Natural killer cell treated with Interleukin-12 subunit alpha and Interleukin-12 subunit beta and Interleukin-15 and Interleukin-18, amount 100 ng/mL, for 72 hours (primary cell): ENCODE results near the gene P2RX4. TPM values are rescaled to one million over a fixed set of nuclear protein-coding genes. Genes with fewer than 3 reads are reported as not detected.

Experiments used
- ATAC-seq, 2 donors: fragments of 150-1000 bp; cut with Tn5 transposase in 1 of 2; sonication (Bioruptor Pico), chemical (Tn5 transposase) in 1 of 2; 2 replicates each; pipeline ENCODE4 v1.10.0; 2021
- DNase-seq: peaks from one replicate; pipeline ENCODE4 v3.0.0; 2022; ENCODE audit warnings: low spot score
- H3K27ac Mint-ChIP-seq, 2 donors: 1 replicate in 1 of 2; 2 replicates in 1 of 2; pipeline ENCODE4 v1.8.0; 2022; ENCODE audit warnings: mixed read lengths in 2 of 2, mild to moderate bottlenecking in 1 of 2, moderate library complexity in 1 of 2
- H3K27me3 Mint-ChIP-seq, 2 donors: 1 replicate in 1 of 2; 2 replicates in 1 of 2; pipeline ENCODE4 v1.8.0; 2022; ENCODE audit warnings: mixed read lengths in 2 of 2
- H3K36me3 Mint-ChIP-seq: one replicate; pipeline ENCODE4 v1.8.0; 2022; ENCODE audit warnings: mixed read lengths
- H3K4me1 Mint-ChIP-seq, 2 donors: 1 replicate in 1 of 2; 2 replicates in 1 of 2; pipeline ENCODE4 v1.8.0; 2022; ENCODE audit warnings: low read depth in 2 of 2, mixed read lengths in 2 of 2, mild to moderate bottlenecking in 1 of 2
- H3K4me3 Mint-ChIP-seq: one replicate; pipeline ENCODE4 v1.8.0; 2022; ENCODE audit warnings: mixed read lengths
- H3K9me3 Mint-ChIP-seq: 2 replicates; pipeline ENCODE4 v1.8.0; 2022; ENCODE audit warnings: mixed read lengths
- total RNA-seq, 2 donors: library from RNA; stranded (reverse); gene quantifications; one replicate each; pipeline ENCODE4 v1.2.3, GENCODE V29; 2022

Gene P2RX4
- total RNA-seq, 2 donors from 2014 or later: 39.8 to 46.6 TPM

- Mint-ChIP-seq H3K27ac (no peak overlapping the region), H3K36me3 (no peaks in the 10 kb centered on the region), H3K4me1 (peaks cover 0 to 3% of the 10 kb centered on the region in 2 donors), H3K9me3 (no peaks in the 10 kb centered on the region), H3K4me3 (no peak overlapping the region), H3K27me3 (no peaks in the 10 kb centered on the region)
- DNase-seq (no peak), ATAC-seq (no peak)
Measured at GRCh38 chr12:121232977-121233627, 23.2 kb downstream of the P2RX4 start.

GRCh38 chr12:121233628-121234020 is 23.7 kb downstream of the P2RX4 start:
- H3K4me1 Mint-ChIP-seq: peaks cover 0 to 3% of the 10 kb centered on the region in 2 donors
- DNase-seq: no peak
- H3K27me3 Mint-ChIP-seq: no peaks in the 10 kb centered on the region
- no peak overlapping the region for H3K27ac Mint-ChIP-seq
- no peaks in the 10 kb centered on the region for H3K9me3 Mint-ChIP-seq
- no peaks in the 10 kb centered on the region for H3K36me3 Mint-ChIP-seq
- H3K4me3 Mint-ChIP-seq: no peak overlapping the region
- ATAC-seq: no peak

- H3K4me1 Mint-ChIP-seq: peaks cover 24 to 28% of the 10 kb centered on the region in 2 donors
- ATAC-seq: no peak
- no peaks in the 10 kb centered on the region for H3K36me3 Mint-ChIP-seq
- H3K9me3 Mint-ChIP-seq: no peaks in the 10 kb centered on the region
- no peak overlapping the region for H3K4me3 Mint-ChIP-seq
- no peak for DNase-seq
- no peaks in the 10 kb centered on the region for H3K27me3 Mint-ChIP-seq
- H3K27ac Mint-ChIP-seq: no peak overlapping the region
Measured at GRCh38 chr12:121236776-121237175, 26.8 kb downstream of the P2RX4 start.

- ATAC-seq (no peak), DNase-seq (no peak)
- Mint-ChIP-seq H3K27ac (peak overlapping the region in 1 of 2 donors; percentile 33), H3K4me1 (peaks cover 24 to 28% of the 10 kb centered on the region in 2 donors), H3K36me3 (no peaks in the 10 kb centered on the region), H3K9me3 (no peaks in the 10 kb centered on the region), H3K4me3 (no peak overlapping the region), H3K27me3 (no peaks in the 10 kb centered on the region)
Measured at GRCh38 chr12:121237415-121237814, 27.5 kb downstream of the P2RX4 start.

GRCh38 chr12:121238086-121238485 is 28.2 kb downstream of the P2RX4 start:
- Mint-ChIP-seq H3K27ac (no peak overlapping the region), H3K9me3 (no peaks in the 10 kb centered on the region), H3K27me3 (no peaks in the 10 kb centered on the region), H3K36me3 (no peaks in the 10 kb centered on the region), H3K4me1 (peaks cover 24 to 28% of the 10 kb centered on the region in 2 donors), H3K4me3 (no peak overlapping the region)
- DNase-seq (no peak), ATAC-seq (no peak)

- H3K27ac Mint-ChIP-seq: peak overlapping the region; percentile 73 to 92
- H3K27me3 Mint-ChIP-seq: no peaks in the 10 kb centered on the region
- H3K36me3 Mint-ChIP-seq: no peaks in the 10 kb centered on the region
- peaks cover 24 to 28% of the 10 kb centered on the region in 2 donors for H3K4me1 Mint-ChIP-seq
- H3K9me3 Mint-ChIP-seq: no peaks in the 10 kb centered on the region
- no peak for DNase-seq
- no peak overlapping the region for H3K4me3 Mint-ChIP-seq
- ATAC-seq: no peak
Measured at GRCh38 chr12:121238604-121239350, 28.8 kb downstream of the P2RX4 start.

GRCh38 chr12:121239351-121240061 is 29.6 kb downstream of the P2RX4 start:
- H3K27me3 Mint-ChIP-seq: no peaks in the 10 kb centered on the region
- H3K27ac Mint-ChIP-seq: peak overlapping the region; percentile 73 to 92
- H3K4me3 Mint-ChIP-seq: peak overlapping the region; percentile 73
- DNase-seq (no peak), ATAC-seq (no peak)
- no peaks in the 10 kb centered on the region for H3K36me3 Mint-ChIP-seq
- no peaks in the 10 kb centered on the region for H3K9me3 Mint-ChIP-seq
- H3K4me1 Mint-ChIP-seq: peaks cover 24 to 28% of the 10 kb centered on the region in 2 donors

- ATAC-seq (no peak), DNase-seq (no peak)
- peak overlapping the region; percentile 73 for H3K4me3 Mint-ChIP-seq
- H3K4me1 Mint-ChIP-seq: peaks cover 24 to 28% of the 10 kb centered on the region in 2 donors
- no peaks in the 10 kb centered on the region for H3K27me3 Mint-ChIP-seq
- no peaks in the 10 kb centered on the region for H3K36me3 Mint-ChIP-seq
- peak overlapping the region; percentile 73 to 92 for H3K27ac Mint-ChIP-seq
- no peaks in the 10 kb centered on the region for H3K9me3 Mint-ChIP-seq
Measured at GRCh38 chr12:121240062-121240420, 30.1 kb downstream of the P2RX4 start.

GRCh38 chr12:121240484-121241101 is 30.7 kb downstream of the P2RX4 start:
- Mint-ChIP-seq H3K9me3 (no peaks in the 10 kb centered on the region), H3K36me3 (no peaks in the 10 kb centered on the region), H3K4me1 (peaks cover 24 to 28% of the 10 kb centered on the region in 2 donors), H3K27me3 (no peaks in the 10 kb centered on the region), H3K27ac (peak overlapping the region; percentile 73 to 92), H3K4me3 (peak overlapping the region; percentile 73)
- ATAC-seq (peak; percentile 87), DNase-seq (peak; percentile 84)

GRCh38 chr12:121241156-121241970 is 31.4 kb downstream of the P2RX4 start:
- peaks cover 24 to 28% of the 10 kb centered on the region in 2 donors for H3K4me1 Mint-ChIP-seq
- H3K27ac Mint-ChIP-seq: peak overlapping the region; percentile 73 to 92
- no peaks in the 10 kb centered on the region for H3K9me3 Mint-ChIP-seq
- H3K36me3 Mint-ChIP-seq: no peaks in the 10 kb centered on the region
- no peaks in the 10 kb centered on the region for H3K27me3 Mint-ChIP-seq
- ATAC-seq (no peak), DNase-seq (no peak)
- H3K4me3 Mint-ChIP-seq: peak overlapping the region; percentile 73

GRCh38 chr12:121245031-121245430 is 35.1 kb downstream of the P2RX4 start:
- no peak overlapping the region for H3K27ac Mint-ChIP-seq
- H3K4me3 Mint-ChIP-seq: no peak overlapping the region

GRCh38 chr12:121245951-121246350 is 36.0 kb downstream of the P2RX4 start:
- Mint-ChIP-seq H3K27ac (no peak overlapping the region), H3K9me3 (no peaks in the 10 kb centered on the region), H3K4me3 (no peak overlapping the region), H3K27me3 (no peaks in the 10 kb centered on the region), H3K36me3 (peaks cover 3% of the 10 kb centered on the region), H3K4me1 (peaks cover 8 to 10% of the 10 kb centered on the region in 2 donors)
- DNase-seq (no peak), ATAC-seq (no peak)

More at GRCh38 chr12:121245031-121245430, 35.1 kb downstream of the P2RX4 start:
- ATAC-seq: no peak
- H3K27me3 Mint-ChIP-seq: no peaks in the 10 kb centered on the region
- H3K36me3 Mint-ChIP-seq: no peaks in the 10 kb centered on the region
- no peak for DNase-seq
- no peaks in the 10 kb centered on the region for H3K9me3 Mint-ChIP-seq
- H3K4me1 Mint-ChIP-seq: peaks cover 17 to 18% of the 10 kb centered on the region in 2 donors
